ENCODE results near the gene TMEM39A.

- TF ChIP-seq ATF3 (IDR thresholded peaks at IDR 0.05) (no peak), TAF1 (conservative IDR thresholded peaks at IDR 0.05) (no peak), CTCF (IDR thresholded peaks at IDR 0.05; ENCODE audit: low read depth, low read length, missing input control) (no peak), MAX (IDR thresholded peaks at IDR 0.05) (no peak), SP1 (IDR thresholded peaks at IDR 0.05) (no peak), YY1 (IDR thresholded peaks at IDR 0.05) (no peak), ZBTB33 (IDR thresholded peaks at IDR 0.05) (no peak), REST (IDR thresholded peaks at IDR 0.05) (no peak), GABPA (IDR thresholded peaks at IDR 0.05 in 1 of 2, conservative IDR thresholded peaks at IDR 0.05 in 1 of 2) (no peak)
Measured at GRCh38 chr3:119483101-119483500, 19.7 kb upstream of the TMEM39A start.

All from liver (tissue), 3 donors.